GM13977 (cell line): ENCODE data around the gene TYRP1.

Source experiments
- DNase-seq: peaks from one replicate; pipeline ENCODE4 v3.0.0; 2012; ENCODE audit warnings: low spot score
- in situ Hi-C: fragments of 300-500 bp; cut with MboI; formaldehyde crosslinking; loops from one replicate; pipeline ENCODE4 v1.12.0; 2022; ENCODE audit warnings: low sequenced_read_pairs, low pct_unique_long_range_greater_than_20kb, mixed read lengths, inconsistent platforms; ENCODE audit not compliant: unreplicated experiment
- TF ChIP-seq, protein P1 (sequence below): IDR thresholded peaks from 2 replicates; pipeline ENCODE4 v1.5.1; 2012; ENCODE audit warnings: mild to moderate bottlenecking, control low read depth; ENCODE audit not compliant: insufficient read depth; ENCODE audit errors: extremely low read depth, missing control alignments

TYRP1 gene

GRCh38 chr9:12694013-12694412 is 828 bp downstream of the TYRP1 start:
- TF ChIP-seq, protein P1, sequence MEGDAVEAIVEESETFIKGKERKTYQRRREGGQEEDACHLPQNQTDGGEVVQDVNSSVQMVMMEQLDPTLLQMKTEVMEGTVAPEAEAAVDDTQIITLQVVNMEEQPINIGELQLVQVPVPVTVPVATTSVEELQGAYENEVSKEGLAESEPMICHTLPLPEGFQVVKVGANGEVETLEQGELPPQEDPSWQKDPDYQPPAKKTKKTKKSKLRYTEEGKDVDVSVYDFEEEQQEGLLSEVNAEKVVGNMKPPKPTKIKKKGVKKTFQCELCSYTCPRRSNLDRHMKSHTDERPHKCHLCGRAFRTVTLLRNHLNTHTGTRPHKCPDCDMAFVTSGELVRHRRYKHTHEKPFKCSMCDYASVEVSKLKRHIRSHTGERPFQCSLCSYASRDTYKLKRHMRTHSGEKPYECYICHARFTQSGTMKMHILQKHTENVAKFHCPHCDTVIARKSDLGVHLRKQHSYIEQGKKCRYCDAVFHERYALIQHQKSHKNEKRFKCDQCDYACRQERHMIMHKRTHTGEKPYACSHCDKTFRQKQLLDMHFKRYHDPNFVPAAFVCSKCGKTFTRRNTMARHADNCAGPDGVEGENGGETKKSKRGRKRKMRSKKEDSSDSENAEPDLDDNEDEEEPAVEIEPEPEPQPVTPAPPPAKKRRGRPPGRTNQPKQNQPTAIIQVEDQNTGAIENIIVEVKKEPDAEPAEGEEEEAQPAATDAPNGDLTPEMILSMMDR: no peak
- in situ Hi-C loops: no loop called here
- DNase-seq: no peak

GRCh38 chr9:12695474-12695873 is 2.3 kb downstream of the TYRP1 start:
- DNase-seq: no peak
- in situ Hi-C loops: no loop called here
- TF ChIP-seq, protein P1: no peak

- TF ChIP-seq, protein P1: no peak
- no peak for DNase-seq
- in situ Hi-C loops: no loop called here
Observed at GRCh38 chr9:12696931-12697622, 3.9 kb downstream of the TYRP1 start.

- TF ChIP-seq, protein P1: no peak
- in situ Hi-C loops: no loop called here
- DNase-seq: no peak
Observed at GRCh38 chr9:12697719-12698118, 4.5 kb downstream of the TYRP1 start.

GRCh38 chr9:12698266-12698665 is 5.1 kb downstream of the TYRP1 start:
- in situ Hi-C loops: no loop called here
- TF ChIP-seq, protein P1: no peak
- DNase-seq: no peak

DNA sequence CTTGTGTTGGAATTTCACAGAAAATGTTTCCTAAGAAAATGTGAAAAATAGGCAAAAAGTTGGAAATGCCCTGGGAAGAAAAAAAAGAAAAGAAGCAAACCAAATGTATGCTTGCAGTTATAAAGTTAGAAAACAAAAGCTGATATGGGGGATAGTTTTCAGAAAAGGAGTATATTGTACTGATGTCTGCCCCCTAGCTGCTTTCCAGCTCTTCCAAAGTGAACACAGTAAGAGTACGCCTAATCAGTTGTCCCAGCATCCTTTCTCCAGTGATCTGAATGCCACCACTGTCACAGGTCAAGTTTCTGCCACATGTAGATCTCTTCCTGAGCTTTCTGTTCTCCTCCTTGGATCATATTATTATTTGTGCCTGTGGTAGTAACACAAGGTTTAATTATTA is 5.8 kb downstream of the TYRP1 start:
- DNase-seq: no peak
- in situ Hi-C loops: no loop called here
- TF ChIP-seq, protein P1: no peak
